HG02763 (cell line): Measurements from ENCODE around the gene TRIO.

Source experiments
- ATAC-seq: cut with Tn5 transposase; IDR thresholded peaks from one replicate; pipeline ENCODE4 v1.9.1; 2021; ENCODE audit warnings: mild to moderate bottlenecking, moderate library complexity; ENCODE audit not compliant: unreplicated experiment

TRIO gene

DNA sequence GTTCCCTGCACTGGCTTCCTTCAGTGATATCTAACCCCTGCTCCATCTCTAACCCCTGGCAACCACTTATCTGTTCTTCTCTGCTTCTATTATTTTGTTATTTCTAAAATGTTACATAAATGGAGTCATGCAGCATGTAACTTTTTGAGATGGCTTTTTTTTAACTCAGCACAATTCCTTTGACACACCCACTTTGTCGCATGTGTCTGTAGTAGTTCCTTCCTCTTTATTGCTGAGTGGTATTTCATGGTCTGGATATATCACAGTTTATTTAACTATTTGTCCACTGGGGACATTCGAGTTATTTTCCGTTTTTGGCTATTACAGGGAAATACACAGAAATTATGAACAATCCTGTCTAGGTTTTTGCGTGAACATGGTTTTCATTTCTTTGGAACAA lies 200.2 kb downstream of the TRIO start:
- ATAC-seq: no peak

GRCh38 chr5:14347522-14347921 lies 204.4 kb downstream of the TRIO start:
- ATAC-seq: no peak

DNA sequence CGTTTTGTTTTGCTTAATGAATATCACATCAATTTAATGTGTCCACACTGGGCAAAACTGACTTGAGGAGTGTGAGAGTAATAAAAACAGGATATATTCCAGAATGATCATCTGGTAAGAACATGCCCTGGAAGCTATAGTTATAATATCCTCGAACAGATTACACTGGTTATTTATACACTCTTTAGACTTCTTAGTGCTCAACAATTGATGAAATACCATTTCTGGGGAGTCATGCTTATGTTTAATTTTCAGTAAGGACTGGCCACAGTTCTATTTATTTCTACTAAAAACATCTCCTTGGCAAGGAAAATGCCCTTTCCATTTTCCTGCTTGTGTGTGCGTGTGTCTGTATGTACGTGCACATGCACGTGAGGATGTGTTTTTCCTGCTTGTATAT lies 205.0 kb downstream of the TRIO start:
- no peak for ATAC-seq

GRCh38 chr5:14349029-14349428 lies 205.9 kb downstream of the TRIO start:
- no peak for ATAC-seq

GRCh38 chr5:14351086-14351661 lies 208.0 kb downstream of the TRIO start:
- ATAC-seq: no peak

DNA sequence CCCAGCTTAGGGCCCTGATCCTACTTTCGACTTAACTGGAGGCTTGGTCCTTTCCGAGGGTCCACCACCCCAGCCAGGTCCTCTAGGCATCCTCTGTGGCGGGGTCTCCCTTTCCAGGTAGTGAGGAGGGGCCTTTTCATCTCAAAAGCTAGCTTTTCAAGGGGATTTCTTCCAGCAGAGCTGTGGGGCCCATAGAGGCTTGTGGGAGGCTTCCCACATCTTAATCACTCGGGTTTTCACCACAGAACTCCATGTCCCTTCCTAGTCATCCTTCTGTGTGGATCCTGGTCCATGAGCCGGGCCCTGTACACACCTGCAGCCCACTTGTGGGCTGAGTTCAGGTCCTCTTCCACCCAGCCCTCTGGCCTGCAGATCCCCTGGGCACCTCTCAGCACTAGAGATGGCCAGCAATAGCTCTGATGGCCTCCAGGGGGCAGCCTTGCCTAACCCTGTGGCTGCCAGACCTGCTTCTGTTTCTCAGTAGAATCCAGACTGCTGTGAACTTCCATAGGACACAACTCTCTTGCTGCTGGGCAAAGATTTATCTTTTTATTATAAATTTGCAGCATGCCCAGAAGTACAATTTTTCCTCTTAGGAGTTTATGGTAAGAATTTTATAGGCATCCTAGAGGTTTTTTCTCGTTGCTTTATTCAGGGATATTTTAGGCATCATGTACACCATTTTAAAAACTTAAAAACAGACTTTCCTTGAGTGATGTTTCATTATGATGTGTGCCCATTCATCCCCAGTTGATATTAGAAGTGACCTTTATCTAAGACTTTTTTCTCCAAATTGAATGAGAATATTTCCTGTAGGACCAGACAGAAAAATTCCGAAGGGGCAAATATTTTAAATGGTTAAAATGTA lies 208.9 kb downstream of the TRIO start:
- peak; percentile 89 for ATAC-seq

DNA sequence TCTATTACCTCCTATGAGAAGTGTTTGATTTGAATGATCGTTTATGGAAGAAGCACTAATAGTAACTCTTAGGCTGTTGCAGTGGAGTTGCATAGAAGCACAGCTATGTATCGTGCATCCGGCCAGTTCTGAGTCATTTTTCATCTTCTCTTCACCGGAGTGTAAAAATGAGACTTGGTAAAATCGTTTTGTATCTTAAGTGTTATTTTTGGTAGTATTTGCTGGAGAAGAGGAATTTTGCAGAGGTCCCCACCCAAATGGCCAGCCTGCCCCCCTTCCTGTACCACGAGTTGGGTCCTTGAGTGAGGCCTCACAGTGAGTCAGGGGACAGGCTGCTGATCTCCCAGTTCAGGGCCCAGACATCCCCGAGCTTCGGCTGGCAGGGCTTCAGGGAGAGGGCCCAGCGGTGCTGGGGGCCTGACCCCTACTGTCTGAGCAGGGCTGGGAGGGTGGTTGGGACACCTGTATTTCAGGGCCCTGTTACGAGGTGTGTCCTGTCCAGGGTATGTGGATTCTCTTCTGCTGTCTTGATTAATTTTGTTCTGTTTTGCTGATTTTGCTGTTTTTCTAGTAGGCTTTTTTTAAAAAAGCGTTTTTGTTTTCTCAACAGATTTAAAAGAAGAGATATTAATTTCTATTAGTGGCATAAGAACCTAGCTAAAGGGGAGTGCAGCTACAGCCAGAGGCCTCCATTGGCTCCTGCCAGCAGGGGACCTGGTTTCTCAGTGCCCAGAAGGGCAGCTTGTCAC lies 210.8 kb downstream of the TRIO start:
- ATAC-seq: no peak

DNA sequence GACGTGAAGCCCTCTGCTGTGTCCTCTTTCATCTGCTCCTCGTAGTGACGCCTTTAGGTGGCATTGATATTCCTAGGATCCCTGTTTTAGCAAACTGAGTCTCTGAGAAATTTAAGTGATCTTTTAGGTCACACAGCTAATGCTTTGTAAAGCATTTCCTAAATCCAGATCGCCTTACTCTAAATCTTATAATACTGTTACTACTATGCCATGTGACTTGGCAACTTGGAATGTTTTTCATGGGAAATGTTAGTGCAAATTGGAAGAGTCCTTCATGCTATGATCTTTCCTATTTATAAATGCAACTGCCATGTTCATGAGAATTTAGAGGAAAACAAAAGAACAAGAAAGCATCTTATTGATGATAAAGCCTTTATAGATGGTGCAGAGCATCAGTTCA lies 212.2 kb downstream of the TRIO start:
- no peak for ATAC-seq

DNA sequence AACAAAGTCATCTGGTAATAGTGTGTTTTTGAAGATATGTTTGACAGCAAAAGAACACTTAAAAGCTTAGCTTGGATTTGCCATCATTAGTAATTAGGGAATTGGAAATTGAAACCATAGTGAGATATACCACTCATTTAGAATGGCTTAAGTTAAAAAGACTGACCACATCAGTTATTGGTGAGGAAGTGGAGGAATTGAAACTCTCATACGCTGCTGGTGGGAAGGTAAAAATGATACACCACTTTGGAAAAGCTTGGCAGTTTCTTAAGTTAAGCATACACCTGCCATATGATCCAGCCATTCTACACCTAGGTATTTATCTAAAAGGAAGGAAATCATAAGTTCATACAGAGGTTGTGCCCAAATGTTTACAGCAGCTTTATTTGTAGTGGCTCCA lies 213.2 kb downstream of the TRIO start:
- ATAC-seq: no peak

DNA sequence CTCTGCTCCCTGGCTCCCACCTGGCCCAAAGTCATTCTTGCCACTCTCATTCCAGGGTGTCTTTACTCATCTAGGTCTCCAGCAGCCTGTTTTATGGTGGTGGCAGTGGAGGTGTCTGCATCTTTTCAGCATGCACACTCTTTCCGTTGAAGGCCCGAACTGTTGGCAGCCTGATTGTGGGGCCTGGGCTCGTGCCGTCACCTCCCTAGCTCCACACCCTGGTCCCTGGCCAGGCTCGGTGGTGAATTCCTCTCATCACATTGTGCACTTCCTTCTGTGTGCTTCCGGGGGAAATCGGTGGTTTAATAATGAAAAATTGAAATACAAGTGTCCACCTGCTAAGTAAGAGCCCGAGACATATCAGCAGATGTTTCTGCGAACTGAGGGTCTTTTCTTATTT lies 214.3 kb downstream of the TRIO start:
- ATAC-seq: no peak

- no peak for ATAC-seq
These were observed 214.7 kb downstream of the TRIO start for GRCh38 chr5:14357851-14358250.

DNA sequence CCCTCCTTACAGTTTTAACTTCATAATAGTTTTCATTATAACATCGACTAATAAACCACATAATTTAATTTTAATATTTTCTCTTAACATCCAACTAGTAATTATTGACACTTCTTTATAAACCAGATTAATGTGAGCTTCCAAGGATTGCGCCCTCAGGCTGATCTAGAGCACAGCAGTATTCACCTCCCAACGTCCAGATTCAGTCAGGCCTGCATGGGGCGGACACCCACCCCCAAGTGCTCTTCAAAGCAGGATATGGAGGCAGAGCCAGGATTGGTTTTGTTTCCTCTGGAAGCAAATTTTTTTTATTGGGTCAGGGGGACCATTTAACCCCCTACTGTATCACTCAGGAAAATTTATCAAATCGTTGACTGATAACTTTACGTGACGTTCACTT lies 215.4 kb downstream of the TRIO start:
- ATAC-seq: no peak

DNA sequence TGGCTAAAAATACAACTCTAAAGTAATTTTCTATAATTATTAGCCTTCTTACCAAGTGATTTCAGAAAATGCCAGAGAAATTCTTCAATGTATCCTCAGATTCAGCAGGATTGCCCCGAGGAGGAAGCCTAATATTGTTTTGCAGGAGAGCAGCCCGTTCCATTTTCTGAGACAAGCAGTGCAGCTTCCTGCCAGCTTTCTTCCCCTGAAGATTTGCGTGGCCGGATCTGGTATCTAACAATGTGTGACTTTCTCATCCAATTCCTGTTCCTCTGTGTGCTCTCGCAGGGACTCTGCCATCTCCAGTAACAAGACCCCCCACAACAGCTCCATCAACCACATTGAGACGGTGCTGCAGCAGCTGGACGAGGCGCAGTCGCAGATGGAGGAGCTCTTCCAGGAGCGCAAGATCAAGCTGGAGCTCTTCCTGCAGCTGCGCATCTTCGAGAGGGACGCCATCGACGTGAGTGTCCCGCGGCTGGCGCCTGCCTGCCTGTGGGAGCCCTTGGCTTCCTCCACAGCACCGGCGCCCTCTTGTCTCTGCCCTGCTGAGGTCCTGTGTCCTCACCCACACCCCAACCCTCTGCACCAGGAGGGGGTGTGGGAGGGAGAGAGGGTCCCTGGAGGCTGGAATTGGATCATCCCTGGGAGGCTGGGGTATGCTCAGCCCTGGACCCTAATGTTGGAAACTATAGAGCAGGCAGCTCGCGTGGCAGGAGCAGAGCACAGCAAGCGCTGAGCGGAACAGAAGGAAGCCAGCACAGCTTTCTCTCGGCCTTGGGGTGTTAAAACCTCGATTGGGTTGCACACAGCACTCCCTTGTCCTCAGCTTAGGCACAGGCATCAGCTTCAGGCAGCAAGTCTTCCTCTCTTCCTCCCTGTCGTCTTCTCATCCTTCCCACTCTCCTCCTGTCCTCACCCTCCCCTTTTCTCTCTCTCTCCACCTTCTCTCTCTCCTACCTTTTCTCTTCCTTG lies 216.2 kb downstream of the TRIO start:
- no peak for ATAC-seq

- ATAC-seq: no peak
These were observed 219.3 kb downstream of the TRIO start for GRCh38 chr5:14362491-14362890.

GRCh38 chr5:14364096-14364495 lies 221.0 kb downstream of the TRIO start:
- no peak for ATAC-seq

- ATAC-seq: no peak
These were observed 221.7 kb downstream of the TRIO start for GRCh38 chr5:14364576-14365472.

DNA sequence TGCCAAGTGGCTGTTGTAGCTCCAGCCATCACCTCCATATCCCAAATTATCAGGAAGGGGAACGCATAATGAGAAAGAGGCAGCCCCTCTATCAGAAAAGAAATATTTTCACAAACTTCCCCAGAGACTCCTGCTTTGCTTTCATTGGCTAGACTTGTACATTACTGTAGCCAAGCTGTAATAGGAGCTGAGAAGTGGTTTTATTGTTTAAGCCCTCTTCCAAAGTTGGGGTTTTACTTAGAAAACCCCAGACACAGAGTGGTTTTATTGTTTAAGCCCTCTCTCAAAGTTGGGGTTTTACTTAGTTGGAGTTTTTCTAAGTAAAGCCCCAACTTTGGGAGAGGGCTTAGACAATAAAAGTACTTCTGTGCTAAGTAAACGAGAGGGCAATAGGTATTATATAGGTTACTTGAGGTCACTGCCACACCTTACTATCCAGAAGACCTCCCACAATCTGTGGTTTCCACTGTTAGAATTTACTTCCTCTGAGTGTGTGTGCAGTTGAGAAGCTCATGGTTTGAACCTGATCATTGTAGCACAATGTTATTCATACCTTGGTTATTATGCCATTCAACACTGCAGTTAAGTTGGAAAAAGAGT lies 222.8 kb downstream of the TRIO start:
- ATAC-seq: no peak

- ATAC-seq: no peak
These were observed 223.6 kb downstream of the TRIO start for GRCh38 chr5:14366763-14367162.

GRCh38 chr5:14367364-14367763 lies 224.2 kb downstream of the TRIO start:
- ATAC-seq: no peak
